ENCODE measurements around the gene ZNF438. TPM values are rescaled to one million over a fixed set of nuclear protein-coding genes. Genes with fewer than 3 reads are reported as not detected.

Gene ZNF438
- total and polyA plus RNA-seq, 2 of the 4 experiments (the other 2 are of a cell fraction) = 1.8 to 2.9 TPM

- no CpG with 5 or more reads among the region's 10 CpGs for WGBS, 2 experiments (ENCODE audit: extremely low coverage in 2 of 2, insufficient read length in 1 of 2)
- H2AK9ac ChIP-seq (replicated peaks; ENCODE audit: low read depth, low read length, poor library complexity) = no peak overlapping the region
- no peak overlapping the region for H3K23ac ChIP-seq (ENCODE audit: low read depth, low read length)
- DNase-seq (no peak), ATAC-seq (ENCODE audit: low read depth) (no peak)
- no peak overlapping the region; the same call in 1 of the 2 replicates for H4K91ac ChIP-seq (ENCODE audit: insufficient read depth, low read depth, low read length)
- H3K4me1 ChIP-seq (ENCODE audit: control insufficient read depth, insufficient read depth, low read length) = peaks cover 27% of the 10 kb centered on the region
- no peak overlapping the region; a peak in 2 of 4 replicates for H4K8ac ChIP-seq (ENCODE audit: low read depth in 2 of 2, low read length in 2 of 2)
- H2BK20ac ChIP-seq (ENCODE audit: low read depth, low read length) = no peak overlapping the region
- TF ChIP-seq USF2 (IDR thresholded peaks at IDR 0.05; ENCODE audit: low read depth, low read length) = no peak
- no peak for TF ChIP-seq SMC3 (IDR thresholded peaks at IDR 0.05; ENCODE audit: low read depth, low read length)
- TF ChIP-seq FOS (IDR thresholded peaks at IDR 0.05; ENCODE audit: low read depth, low read length) = no peak
- no peak for TF ChIP-seq MAFK (IDR thresholded peaks at IDR 0.05; ENCODE audit: low read depth, low read length)
- TF ChIP-seq RCOR1 (IDR thresholded peaks at IDR 0.05; ENCODE audit: insufficient replicate concordance, low read length) = no peak
- no peak for TF ChIP-seq CEBPB (IDR thresholded peaks at IDR 0.05; ENCODE audit: low read depth, low read length)
- TF ChIP-seq ELK1 (IDR thresholded peaks at IDR 0.05; ENCODE audit: borderline replicate concordance, low read depth, low read length) = no peak
- no peak for TF ChIP-seq CTCF (conservative IDR thresholded peaks at IDR 0.05; ENCODE audit: low read depth, low read length)
- no peak for TF ChIP-seq CHD1 (IDR thresholded peaks at IDR 0.05; ENCODE audit: low read depth, low read length)
- no peak overlapping the region for H2BK15ac ChIP-seq (ENCODE audit: low read depth, low read length)
- peak overlapping the region; percentile 89; the same call in 1 of the 2 replicates for H3K18ac ChIP-seq (ENCODE audit: low read depth, low read length)
- no peaks in the 10 kb centered on the region for H3K36me3 ChIP-seq (ENCODE audit: control insufficient read depth, insufficient read depth, low read length)
- H3K27ac ChIP-seq (ENCODE audit: insufficient read depth, low read length) = no peak overlapping the region
- H3K4me2 ChIP-seq (ENCODE audit: low read depth, low read length) = no peak overlapping the region
- H2AFZ ChIP-seq (replicated peaks; ENCODE audit: low read length, poor library complexity) = no peak overlapping the region
- no peaks in the 10 kb centered on the region for H3K79me1 ChIP-seq (ENCODE audit: low read depth in 1 of 2, low read length in 2 of 2)
- dilution Hi-C loops (cut with HindIII; ENCODE audit: low sequenced_read_pairs, unreplicated experiment) (no loop called here), intact Hi-C loops (cut with micrococcal nuclease) (no loop called here), in situ Hi-C loops (cut with MboI; ENCODE audit: low sequenced_read_pairs) (no loop called here)
- H3K56ac ChIP-seq (ENCODE audit: extremely low read depth, insufficient read depth, low read length) = no peak overlapping the region
- peak overlapping the region; percentile 90; the same call in 1 of the 2 replicates for H3K14ac ChIP-seq (replicated peaks; ENCODE audit: low read depth, low read length)
- BruUV-seq (replicated peaks) = no TSS peak
- ChIA-PET CTCF (no interaction called here), POLR2A (ENCODE audit: unreplicated experiment) (no interaction called here)
- no peaks in the 10 kb centered on the region for H3K9me3 ChIP-seq (ENCODE audit: control insufficient read depth, insufficient read depth, low read length)
- H3K9me1 ChIP-seq (ENCODE audit: insufficient read depth, low read length) = peaks cover 26% of the 10 kb centered on the region
- H3K9ac ChIP-seq (ENCODE audit: low read depth, low read length) = no peak overlapping the region
- H2BK120ac ChIP-seq (ENCODE audit: low read depth, low read length) = no peak overlapping the region; the same call in 1 of the 2 replicates
- H2BK5ac ChIP-seq (ENCODE audit: low read depth, low read length, poor library complexity, severe bottlenecking) = no peak overlapping the region
- H4K5ac ChIP-seq (ENCODE audit: low read depth, low read length) = peak overlapping the region; percentile 73; the same call in 1 of the 2 replicates
- H2AK5ac ChIP-seq (ENCODE audit: low read depth, low read length) = no peak overlapping the region
- peak overlapping the region; percentile 12; the same call in 1 of the 2 replicates for H3K4ac ChIP-seq (ENCODE audit: low read depth, low read length)
- H4K20me1 ChIP-seq (ENCODE audit: insufficient read depth, low read length) = no peaks in the 10 kb centered on the region
- H3K27me3 ChIP-seq (ENCODE audit: control insufficient read depth, insufficient read depth, low read length) = no peaks in the 10 kb centered on the region
- H3K4me3 ChIP-seq (ENCODE audit: insufficient read depth, low read depth, low read length) = no peak overlapping the region
Observed at GRCh38 chr10:30832001-30832748, 199.5 kb downstream of the ZNF438 start.
